Activated naive CD8-positive, alpha-beta T cell (primary cell): ENCODE results near the gene RTL10.
"Not testable (repeated sequence)": the region's sequence is repeated elsewhere in the genome, so short reads cannot be mapped to it uniquely, and the experiment has no call there.

Experiments used
- H3K27ac Mint-ChIP-seq: one replicate; pipeline ENCODE4 v1.8.0; 2021; ENCODE audit warnings: mixed read lengths
- H3K27me3 Mint-ChIP-seq: one replicate; pipeline ENCODE4 v1.8.0; 2021; ENCODE audit warnings: mixed read lengths
- H3K36me3 Mint-ChIP-seq: one replicate; pipeline ENCODE4 v1.8.0; 2021; ENCODE audit warnings: mixed read lengths
- H3K4me1 Mint-ChIP-seq: one replicate; pipeline ENCODE4 v1.8.0; 2021; ENCODE audit warnings: low read depth, mixed read lengths
- H3K4me3 Mint-ChIP-seq: one replicate; pipeline ENCODE4 v1.8.0; 2021; ENCODE audit warnings: mild to moderate bottlenecking, mixed read lengths
- H3K9me3 Mint-ChIP-seq: one replicate; pipeline ENCODE4 v1.8.0; 2021; ENCODE audit warnings: low read depth, mixed read lengths

The RTL10 gene

DNA sequence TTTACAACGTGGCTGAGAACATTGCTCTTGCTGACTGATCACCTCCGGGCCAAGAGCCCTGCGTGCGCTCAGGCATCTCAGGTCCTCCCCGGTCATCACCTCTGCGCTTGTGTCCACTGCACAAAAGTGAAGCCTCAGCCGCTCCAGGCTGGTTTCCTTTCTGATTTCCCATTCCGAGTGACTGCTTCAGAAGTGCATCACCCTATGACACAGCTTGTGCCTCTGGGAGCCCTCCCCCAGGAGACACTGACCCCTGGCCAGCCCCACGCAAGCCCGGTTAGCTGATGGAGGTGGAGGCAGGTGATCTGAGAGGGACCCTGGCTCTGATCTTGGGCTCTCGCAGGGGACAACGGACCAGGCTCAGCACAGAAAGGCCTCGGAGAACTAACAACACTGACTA, 38.3 kb upstream of the RTL10 start:
- peak overlapping the region; percentile 54 for H3K4me3 Mint-ChIP-seq
- peaks cover 81% of the 10 kb centered on the region for H3K4me1 Mint-ChIP-seq
- no peaks in the 10 kb centered on the region for H3K27me3 Mint-ChIP-seq
- H3K36me3 Mint-ChIP-seq: no peaks in the 10 kb centered on the region
- no peaks in the 10 kb centered on the region for H3K9me3 Mint-ChIP-seq
- H3K27ac Mint-ChIP-seq: peak overlapping the region; percentile 98

GRCh38 chr22:19892257-19892879, 37.7 kb upstream of the RTL10 start:
- Mint-ChIP-seq H3K4me3 (peak overlapping the region; percentile 83), H3K9me3 (no peaks in the 10 kb centered on the region), H3K27ac (peak overlapping the region; percentile 98), H3K27me3 (no peaks in the 10 kb centered on the region), H3K36me3 (no peaks in the 10 kb centered on the region), H3K4me1 (peaks cover 86% of the 10 kb centered on the region)

DNA sequence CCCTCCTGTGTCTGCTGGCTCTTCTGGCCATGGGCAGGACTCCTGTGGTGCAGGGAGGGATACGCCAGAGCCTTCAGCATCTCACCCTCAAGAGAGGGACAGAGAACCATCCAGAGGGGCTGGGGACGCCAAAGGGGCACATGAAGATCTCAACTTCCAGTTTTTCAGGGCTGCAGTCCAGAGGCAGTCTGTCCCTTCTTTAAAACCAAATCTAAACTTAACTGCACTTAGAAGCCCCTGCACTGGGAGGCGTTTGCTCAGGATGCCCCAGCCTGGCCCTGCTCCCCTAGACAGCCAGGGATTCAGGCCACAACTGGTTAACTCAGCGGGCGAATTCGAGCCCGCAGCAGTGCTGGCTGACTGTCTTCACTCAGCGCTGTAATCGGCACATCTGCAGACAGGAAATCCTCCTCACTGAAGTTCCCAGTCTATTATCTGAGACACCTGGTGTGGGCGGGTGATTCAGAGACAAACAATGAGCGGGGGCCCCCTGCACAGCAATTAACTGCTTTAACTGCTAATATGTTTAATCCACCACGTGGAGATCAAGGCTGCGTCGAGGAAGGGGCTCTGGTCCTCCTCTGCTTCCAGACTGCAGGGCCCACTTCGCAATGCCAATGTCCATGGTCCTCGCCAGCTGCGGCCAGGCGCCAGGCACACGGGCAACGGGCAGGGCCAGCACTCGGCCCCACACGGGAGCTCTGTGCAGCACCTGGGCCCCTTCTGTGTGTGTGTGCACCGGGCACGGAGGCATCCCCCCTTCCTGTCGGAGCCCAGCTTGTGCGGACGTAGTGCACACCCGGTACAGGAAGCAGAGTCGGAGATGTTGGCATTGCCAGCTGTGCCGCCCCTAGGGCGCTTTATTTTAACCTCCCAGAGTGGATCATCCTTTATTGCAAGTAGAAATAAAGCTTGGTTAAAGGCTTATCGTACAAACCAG, 36.9 kb upstream of the RTL10 start:
- no peaks in the 10 kb centered on the region for H3K36me3 Mint-ChIP-seq
- peak overlapping the region; percentile 98 for H3K27ac Mint-ChIP-seq
- no peaks in the 10 kb centered on the region for H3K27me3 Mint-ChIP-seq
- H3K4me3 Mint-ChIP-seq: peak overlapping the region; percentile 83
- peaks cover 86% of the 10 kb centered on the region for H3K4me1 Mint-ChIP-seq
- no peaks in the 10 kb centered on the region for H3K9me3 Mint-ChIP-seq

GRCh38 chr22:19890502-19891316, 36.0 kb upstream of the RTL10 start:
- Mint-ChIP-seq H3K27me3 (no peaks in the 10 kb centered on the region), H3K27ac (peak overlapping the region; percentile 98), H3K36me3 (no peaks in the 10 kb centered on the region), H3K4me3 (peak overlapping the region; percentile 83), H3K4me1 (peaks cover 86% of the 10 kb centered on the region), H3K9me3 (no peaks in the 10 kb centered on the region)

DNA sequence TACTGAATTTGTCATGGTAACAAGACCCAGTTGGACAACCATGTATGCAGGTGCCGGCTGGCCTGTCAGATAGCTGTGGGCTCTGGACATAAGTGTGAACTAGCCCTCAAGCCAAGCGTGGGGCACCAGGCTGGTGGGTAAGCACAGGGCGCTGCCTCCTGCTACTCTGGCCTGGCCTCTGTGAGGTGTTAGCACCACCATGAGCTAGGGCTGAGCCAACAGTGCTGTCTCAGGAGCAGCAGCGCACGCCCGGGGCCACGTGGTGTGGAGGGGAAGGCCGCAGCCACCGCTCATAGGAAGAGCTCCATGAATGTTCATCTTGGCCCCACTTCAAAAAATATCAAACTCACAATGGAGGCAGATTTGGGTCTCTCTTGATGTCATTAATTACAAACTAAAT, 35.3 kb upstream of the RTL10 start:
- no peaks in the 10 kb centered on the region for H3K27me3 Mint-ChIP-seq
- peak overlapping the region; percentile 95 for H3K27ac Mint-ChIP-seq
- H3K4me3 Mint-ChIP-seq: peak overlapping the region; percentile 63
- no peaks in the 10 kb centered on the region for H3K9me3 Mint-ChIP-seq
- H3K4me1 Mint-ChIP-seq: peaks cover 82% of the 10 kb centered on the region
- H3K36me3 Mint-ChIP-seq: no peaks in the 10 kb centered on the region

DNA sequence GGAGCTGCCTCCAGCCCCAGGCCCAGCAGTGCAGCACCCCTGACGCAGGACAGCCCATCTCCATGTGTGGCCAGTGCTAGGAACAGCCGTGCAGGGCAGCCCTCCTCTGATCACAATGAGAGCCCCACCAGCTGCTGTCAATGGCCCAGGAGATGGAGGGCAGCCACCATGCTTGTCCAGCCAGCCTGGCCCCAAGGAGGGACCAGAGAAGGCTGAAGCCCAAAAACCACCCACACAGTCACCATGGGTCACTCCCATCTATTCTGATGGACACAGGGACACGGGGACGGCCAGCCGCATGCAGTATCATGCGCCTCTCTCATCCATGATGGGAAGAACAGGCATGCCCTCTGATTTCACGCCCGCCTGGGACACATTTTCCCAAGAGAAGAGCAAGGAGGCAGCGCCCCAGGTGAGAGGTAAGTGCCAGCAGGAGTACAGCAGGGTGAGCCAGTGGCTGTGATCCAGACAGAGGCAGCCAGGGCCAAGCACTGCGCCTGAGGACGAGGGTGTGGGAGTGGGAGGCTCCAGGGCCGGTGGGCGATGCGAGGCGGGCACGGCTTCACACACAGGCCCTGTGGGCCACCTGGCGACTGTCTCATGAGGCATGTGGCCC, 33.6 kb upstream of the RTL10 start:
- Mint-ChIP-seq H3K27me3 (no peaks in the 10 kb centered on the region), H3K27ac (peak overlapping the region; percentile 22), H3K9me3 (no peaks in the 10 kb centered on the region), H3K4me3 (no peak overlapping the region), H3K4me1 (peaks cover 69% of the 10 kb centered on the region), H3K36me3 (no peaks in the 10 kb centered on the region)

DNA sequence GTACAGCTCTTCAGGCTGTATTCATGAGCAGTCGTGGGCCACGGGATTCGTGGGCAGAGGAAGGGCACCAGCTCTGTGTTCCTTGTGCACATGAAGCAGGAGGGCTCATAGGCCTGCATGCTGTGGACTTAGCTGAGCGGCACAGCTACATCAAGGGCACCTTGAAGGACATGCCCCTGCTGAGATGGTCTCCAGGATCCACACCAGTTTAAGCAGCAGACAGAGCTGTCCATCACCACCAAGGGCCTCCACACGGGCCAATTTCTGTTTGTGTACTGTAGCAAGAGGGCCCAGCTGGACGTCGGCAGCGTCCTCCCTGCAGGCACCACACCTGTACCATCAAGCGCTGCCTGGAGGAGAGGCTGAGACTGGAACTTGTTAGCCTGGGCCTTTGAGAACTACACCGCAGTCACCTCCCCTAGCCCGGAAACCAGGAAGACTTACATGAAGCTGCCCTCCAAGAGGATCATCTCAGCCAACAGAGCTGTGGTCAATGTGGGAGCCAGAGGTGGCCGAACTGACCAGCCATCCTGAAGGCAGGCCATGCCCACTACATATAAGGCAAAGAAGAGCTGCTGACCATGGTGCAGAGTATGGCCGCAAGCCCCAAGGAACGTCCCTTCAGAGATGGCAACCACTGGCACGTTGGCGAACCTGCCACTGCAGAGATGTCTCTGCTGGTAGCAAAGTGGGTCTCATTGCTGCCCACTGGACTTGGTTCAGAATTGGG, 32.7 kb upstream of the RTL10 start:
- H3K9me3 Mint-ChIP-seq: no peaks in the 10 kb centered on the region
- H3K27ac Mint-ChIP-seq: peak overlapping the region; percentile 94

DNA sequence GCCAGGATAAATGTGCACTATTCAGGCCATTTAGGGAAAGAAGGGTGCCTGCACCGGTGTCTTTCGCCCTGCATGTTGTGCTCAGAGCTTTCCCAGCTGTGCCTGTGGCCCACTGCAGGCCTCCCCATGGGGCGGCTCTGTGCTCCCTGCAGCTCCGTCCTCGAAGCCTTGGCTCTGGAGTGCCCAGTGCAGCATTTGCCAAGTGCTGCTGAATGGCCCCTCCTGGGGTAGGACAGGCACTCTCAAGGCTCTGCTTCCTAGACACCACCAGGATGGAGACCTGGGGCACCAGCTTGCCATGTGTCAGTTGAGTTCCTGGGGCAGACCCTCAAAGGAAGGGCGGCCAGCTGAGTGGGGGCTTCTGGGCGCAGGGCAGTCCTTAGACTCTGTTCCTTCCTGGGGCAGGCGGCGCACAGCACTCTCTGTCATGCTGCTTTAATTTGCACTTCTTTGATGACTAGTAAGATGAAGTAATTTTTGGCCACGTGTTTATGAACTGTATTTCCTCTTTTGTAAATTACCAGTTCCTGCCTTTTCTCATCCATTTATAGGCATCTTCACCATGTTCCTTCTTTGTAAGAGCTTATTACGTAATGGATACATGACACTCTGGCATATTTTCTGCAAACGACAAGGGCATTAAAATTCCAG, 32.1 kb upstream of the RTL10 start:
- Mint-ChIP-seq H3K9me3 (no peaks in the 10 kb centered on the region), H3K4me3 (peak overlapping the region; percentile 59), H3K36me3 (no peaks in the 10 kb centered on the region), H3K4me1 (peaks cover 56% of the 10 kb centered on the region), H3K27me3 (no peaks in the 10 kb centered on the region), H3K27ac (peak overlapping the region; percentile 94)

More for the DNA sequence above, 32.7 kb upstream of the RTL10 start:
- Mint-ChIP-seq H3K36me3 (no peaks in the 10 kb centered on the region), H3K4me3 (peak overlapping the region; percentile 59), H3K4me1 (peaks cover 62% of the 10 kb centered on the region), H3K27me3 (no peaks in the 10 kb centered on the region)

DNA sequence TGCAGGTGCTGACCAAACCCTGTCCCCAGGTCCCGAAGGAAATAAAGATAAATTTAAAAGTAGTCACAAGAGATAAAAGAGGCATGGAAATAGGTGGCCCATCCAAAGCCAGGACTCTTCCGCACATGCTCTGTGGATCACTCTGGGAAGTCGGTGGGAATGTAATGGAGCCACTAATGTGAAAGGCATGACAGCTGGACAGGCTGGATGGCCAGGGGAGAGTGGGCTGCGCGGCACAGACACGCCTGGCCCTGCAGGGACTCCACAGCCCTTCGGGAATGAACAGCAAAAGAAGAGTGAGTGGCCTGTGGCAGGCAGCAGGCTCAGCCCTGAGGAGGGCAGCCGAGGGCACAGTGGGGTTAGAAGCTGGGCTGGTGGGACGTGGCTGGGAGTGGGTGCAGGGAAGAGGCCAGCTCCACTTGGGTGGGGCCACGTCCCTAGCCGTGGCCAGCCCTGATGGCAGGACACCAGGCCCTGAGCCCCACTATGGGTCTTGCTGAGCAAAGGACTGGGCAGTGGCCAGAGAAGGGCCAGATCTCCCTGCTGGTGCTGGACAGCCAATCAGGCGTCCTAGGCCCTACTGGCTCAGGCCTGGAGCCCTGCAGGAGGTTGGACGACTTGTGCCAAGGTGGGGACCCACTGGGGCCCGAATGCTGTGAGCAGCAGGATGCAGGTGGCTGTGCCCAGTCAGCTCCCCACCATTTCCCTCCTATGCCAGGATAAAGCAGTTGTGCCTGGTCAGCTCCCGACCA, 31.3 kb upstream of the RTL10 start:
- H3K27me3 Mint-ChIP-seq: no peaks in the 10 kb centered on the region
- peak overlapping the region; percentile 94 for H3K27ac Mint-ChIP-seq

GRCh38 chr22:19884954-19885751, 30.5 kb upstream of the RTL10 start:
- peak overlapping the region; percentile 75 for H3K4me3 Mint-ChIP-seq
- no peaks in the 10 kb centered on the region for H3K9me3 Mint-ChIP-seq
- no peaks in the 10 kb centered on the region for H3K36me3 Mint-ChIP-seq
- H3K4me1 Mint-ChIP-seq: peaks cover 42% of the 10 kb centered on the region
- peak overlapping the region; percentile 94 for H3K27ac Mint-ChIP-seq
- H3K27me3 Mint-ChIP-seq: no peaks in the 10 kb centered on the region

More for the DNA sequence above, 31.3 kb upstream of the RTL10 start:
- H3K4me1 Mint-ChIP-seq: peaks cover 50% of the 10 kb centered on the region
- H3K36me3 Mint-ChIP-seq: no peaks in the 10 kb centered on the region
- no peaks in the 10 kb centered on the region for H3K9me3 Mint-ChIP-seq
- peak overlapping the region; percentile 75 for H3K4me3 Mint-ChIP-seq

DNA sequence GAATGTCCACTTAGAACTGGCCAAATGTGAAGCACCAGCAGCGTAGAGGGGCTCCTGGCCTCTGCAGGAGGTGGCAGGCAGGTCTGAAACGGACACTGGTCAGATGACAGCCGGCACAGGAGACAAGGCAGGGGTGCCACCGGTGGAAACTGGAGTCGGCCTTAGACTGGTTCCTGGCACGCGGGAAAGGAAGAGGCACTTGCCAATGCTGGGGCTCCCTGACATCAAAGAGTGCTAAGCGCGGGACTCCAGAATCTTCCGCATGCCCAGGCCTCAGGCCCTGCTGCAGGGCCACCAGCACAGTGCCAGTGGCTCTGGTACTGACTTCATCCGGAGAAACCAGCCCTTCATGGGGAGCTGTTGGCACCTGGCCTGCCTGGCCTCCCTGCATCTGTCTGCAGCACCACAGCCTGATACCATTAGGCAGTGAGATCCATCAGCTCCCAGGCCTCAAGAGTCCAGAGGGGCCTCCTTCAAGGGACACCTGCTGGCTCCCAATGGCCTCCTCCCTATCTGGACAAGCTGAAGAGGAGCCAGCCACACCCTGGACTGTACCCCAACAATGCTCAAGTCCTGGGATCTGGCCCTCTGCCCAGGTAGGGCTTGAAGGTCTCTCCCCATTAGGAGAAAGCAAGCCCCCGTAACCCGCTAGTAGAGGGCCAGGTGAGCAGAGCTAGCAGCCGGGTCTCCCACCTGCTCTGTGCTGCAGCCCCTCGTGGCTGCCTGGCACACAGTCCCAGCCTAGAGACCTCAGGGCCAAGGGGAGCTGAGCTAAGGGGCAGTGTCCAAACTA, 29.7 kb upstream of the RTL10 start:
- Mint-ChIP-seq H3K9me3 (no peaks in the 10 kb centered on the region), H3K4me3 (no peak overlapping the region), H3K27me3 (no peaks in the 10 kb centered on the region), H3K27ac (peak overlapping the region; percentile 16), H3K4me1 (peaks cover 36% of the 10 kb centered on the region), H3K36me3 (no peaks in the 10 kb centered on the region)

GRCh38 chr22:19883446-19883845, 28.8 kb upstream of the RTL10 start:
- H3K36me3 Mint-ChIP-seq, H3K9me3 Mint-ChIP-seq, H3K27ac Mint-ChIP-seq, H3K27me3 Mint-ChIP-seq, H3K4me3 Mint-ChIP-seq: not testable (repeated sequence)
- peaks cover 34% of the 10 kb centered on the region for H3K4me1 Mint-ChIP-seq
